GM19372 (cell line): Measurements from ENCODE around the gene TCTA.
"Not testable (repeated sequence)": the region's sequence is repeated elsewhere in the genome, so short reads cannot be mapped to it uniquely, and the experiment has no call there.

ENCODE experiments used
- ATAC-seq: cut with Tn5 transposase; IDR thresholded peaks from one replicate; pipeline ENCODE4 v1.9.1; 2021; ENCODE audit warnings: mild to moderate bottlenecking, low read depth, moderate library complexity; ENCODE audit not compliant: unreplicated experiment

Gene TCTA, protein sequence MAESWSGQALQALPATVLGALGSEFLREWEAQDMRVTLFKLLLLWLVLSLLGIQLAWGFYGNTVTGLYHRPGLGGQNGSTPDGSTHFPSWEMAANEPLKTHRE

DNA sequence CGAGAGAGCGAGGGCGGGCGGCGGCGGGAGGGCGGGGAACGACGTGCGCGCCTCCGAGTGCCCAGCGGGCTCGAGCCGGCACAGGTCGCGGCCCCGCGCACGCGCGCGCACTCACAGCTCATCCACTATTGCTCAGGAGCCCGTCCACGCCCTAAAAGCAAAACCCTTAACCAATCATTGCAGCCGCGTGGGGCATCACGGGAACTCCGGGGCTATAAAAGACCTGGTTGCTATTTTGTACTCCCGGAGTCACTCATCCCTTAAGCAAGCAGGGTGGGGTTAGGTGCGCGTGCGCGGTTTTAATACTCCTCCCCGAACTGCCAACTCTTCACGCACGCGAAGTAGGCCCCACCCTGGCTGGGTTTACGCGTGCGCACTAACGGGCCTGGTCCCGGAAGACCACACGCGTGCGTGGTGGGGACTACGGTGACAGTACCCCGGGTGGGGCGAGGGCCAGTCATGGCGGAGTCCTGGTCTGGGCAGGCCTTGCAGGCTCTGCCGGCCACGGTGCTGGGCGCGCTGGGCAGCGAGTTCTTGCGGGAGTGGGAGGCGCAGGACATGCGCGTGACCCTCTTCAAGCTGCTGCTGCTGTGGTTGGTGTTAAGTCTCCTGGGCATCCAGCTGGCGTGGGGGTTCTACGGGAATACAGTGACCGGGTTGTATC lies at the start of gene TCTA, which contains the start of gene RHOA:
Gene TCTA (plus strand): TSS at position 456 of the 664 bp plus-strand sequence. CDS start 4 bp downstream, at position 460.
Gene RHOA (minus strand): TSS at position 9 of the 664 bp plus-strand sequence. CDS start 36,387 bp downstream, outside the sequence.
- ATAC-seq: peak; percentile 75

GRCh38 chr3:49362561-49362960 lies 49.7 kb upstream of the TCTA start:
- no peak for ATAC-seq

GRCh38 chr3:49370585-49371290 lies 41.5 kb upstream of the TCTA start:
- no peak for ATAC-seq

DNA sequence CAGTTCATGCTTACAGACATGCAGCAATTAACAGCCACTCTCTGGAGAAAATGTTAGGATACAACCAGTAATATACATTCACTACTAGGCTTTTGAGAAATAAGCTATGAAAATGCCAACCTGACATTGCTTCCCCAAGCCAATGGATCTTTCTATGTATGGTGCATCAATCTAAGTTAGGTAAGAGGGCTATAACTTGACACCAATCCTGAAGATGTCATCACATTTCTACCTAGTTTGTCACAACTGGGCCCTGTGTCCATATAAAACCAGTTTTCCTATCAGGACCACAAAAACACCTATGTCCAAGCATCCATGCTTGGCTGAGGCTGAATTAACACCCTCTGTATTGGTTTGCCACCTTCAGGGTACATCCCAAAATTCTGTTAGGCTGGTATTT lies 40.3 kb upstream of the TCTA start:
- no peak for ATAC-seq

DNA sequence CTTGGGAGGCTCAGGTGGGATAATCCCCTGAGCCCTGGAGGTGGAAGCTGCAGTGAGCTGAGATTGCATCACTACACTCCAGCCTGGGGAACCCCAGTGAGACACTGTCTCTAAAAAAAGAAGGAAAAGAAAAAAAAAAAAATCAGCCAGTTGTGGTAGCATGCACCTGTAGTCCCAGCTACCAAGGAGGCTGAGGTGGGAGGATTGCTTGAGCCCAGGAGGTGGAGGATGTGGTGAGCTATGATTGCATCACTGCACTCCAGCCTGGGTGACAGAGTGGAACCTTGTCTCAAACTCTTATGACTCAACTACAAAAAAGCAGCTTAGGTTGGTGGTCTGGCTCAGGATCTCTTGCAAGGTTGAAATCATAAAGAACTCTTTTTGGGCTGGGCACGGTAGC lies 34.7 kb upstream of the TCTA start:
- no peak for ATAC-seq

- no peak for ATAC-seq
Measured at GRCh38 chr3:49378249-49378895, 33.9 kb upstream of the TCTA start.

DNA sequence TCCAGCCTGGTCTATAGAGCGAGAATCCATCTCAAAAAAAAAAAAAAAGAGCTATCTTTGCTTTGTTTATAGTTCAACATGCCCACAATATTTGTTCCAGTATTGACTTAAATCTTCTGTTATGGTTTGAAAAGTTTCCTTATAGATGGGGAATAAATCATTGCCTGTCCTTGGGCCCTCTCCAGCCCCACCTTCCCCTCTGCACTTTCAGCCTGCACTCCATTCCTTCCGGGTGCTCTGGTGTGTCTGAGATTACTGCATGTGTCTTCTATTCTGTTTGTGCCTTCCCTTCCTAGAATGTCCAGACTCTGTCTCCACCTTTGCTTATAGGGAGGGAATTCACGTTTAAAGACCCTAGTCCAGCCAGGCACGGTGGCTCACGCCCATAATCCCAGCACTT lies 28.8 kb upstream of the TCTA start:
- ATAC-seq: no peak

DNA sequence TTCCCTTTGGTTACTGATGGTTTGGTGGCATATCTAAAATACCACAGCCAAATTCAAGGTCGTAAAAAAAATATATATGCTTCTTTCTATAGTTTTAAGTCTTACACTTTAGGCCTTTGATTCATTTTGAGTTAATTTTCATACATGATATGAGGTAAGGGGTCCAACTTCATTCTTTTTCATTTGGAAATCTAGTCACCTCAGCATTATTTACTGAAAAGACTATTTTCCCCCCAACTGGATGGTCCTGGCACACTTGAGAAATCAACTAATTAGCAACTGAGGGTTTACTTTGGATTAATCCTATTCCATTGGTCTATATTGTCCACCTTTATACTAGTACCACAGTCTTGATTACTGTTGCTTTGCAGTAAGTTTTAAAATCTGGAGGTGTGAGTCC lies 26.6 kb upstream of the TCTA start:
- ATAC-seq: no peak

DNA sequence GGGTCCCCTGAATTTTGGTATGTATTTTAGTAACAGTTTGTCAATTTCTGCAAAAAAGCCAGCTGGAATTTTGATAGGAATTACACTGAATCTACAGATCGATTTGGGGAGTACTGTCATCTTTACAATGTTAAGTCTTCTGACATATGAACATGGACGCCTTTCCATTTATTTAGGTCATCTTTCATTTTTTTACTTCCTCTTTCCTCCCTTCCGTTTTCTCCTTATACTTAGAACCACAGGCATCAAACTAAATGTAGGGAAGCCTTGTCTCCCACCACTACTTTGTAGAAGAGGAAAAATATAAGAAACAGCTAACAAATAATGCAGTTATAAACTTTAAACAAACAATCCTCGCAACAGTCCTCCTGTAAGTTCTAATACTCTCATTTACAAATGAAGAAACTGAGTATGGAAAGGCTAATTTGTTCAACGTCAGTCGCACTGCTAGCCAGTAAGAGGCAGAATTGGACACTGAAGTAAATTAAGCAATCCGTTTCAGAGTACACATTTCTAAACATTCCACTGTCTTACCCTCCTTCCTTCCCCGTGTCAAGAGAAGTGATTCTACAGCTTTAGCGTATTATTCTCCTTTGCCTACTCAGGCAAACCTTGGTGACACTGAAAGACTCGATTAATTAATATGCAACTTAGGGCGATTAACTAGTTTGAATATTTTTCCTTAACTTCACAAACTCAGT lies 26.0 kb upstream of the TCTA start:
- ATAC-seq: no peak

DNA sequence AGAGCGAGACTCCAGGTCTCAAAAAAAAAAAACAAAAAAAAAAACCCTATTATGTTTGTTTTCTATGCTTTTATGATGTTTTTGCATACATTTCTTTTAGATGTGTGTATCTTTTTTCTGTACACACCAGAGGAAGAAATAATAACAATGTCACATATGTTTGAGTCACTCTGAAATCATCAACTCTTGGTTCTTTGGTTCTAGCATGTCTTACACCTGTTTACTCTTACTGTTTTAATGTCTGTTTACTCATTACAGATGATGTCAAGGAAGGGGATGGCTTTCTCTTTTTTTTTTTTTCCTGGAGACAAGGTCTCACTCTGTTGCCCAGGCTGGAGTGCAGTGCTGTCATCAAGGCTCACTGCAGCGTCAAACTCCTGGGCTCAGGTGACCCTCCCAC lies 24.5 kb upstream of the TCTA start:
- no peak for ATAC-seq

DNA sequence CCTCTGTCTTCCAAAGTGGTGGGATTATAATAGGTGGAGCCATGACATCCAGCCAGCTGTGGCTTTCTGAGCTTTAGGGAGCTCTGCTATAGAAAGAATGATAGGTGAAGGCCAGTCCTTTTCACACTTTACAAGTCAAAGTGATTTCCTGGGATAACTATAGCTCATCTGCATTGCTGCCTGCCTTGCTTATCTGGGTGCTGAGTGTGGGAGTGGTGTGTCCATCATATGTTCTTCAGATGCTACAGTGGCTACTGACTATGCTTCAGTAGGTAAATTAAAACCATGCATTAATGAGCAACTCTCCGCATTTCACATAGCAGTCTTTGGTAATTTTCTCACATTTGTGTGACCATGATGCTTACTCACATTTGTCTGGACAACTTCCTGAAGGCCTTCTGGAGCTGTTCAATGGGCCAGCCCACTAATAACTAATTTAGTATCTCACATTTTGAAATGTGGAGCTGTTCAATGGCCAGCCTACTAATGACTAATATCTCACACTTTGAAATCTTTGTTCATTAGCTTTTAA lies 23.9 kb upstream of the TCTA start:
- ATAC-seq: no peak

DNA sequence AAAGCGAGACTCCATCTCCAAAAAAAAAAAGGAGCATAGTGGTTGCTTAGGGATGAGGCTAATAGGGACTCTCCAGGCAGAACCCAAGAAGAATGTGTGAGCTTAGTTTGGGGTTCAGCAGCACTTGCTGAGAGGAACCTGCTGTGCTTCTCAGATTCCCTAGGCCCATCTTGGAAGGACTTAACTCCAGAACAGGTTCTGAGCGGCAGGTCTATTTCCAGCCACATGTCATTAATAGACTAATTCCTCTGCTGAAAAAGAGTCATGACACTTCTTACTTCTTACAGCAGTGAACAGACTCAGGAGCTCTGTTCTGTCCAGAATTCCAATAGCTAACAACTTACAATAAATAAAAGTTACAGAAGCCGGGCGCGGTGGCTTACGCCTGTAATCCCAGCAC lies 22.9 kb upstream of the TCTA start:
- no peak for ATAC-seq

- ATAC-seq: not testable (repeated sequence)
Measured at GRCh38 chr3:49391310-49391709, 20.9 kb upstream of the TCTA start.

DNA sequence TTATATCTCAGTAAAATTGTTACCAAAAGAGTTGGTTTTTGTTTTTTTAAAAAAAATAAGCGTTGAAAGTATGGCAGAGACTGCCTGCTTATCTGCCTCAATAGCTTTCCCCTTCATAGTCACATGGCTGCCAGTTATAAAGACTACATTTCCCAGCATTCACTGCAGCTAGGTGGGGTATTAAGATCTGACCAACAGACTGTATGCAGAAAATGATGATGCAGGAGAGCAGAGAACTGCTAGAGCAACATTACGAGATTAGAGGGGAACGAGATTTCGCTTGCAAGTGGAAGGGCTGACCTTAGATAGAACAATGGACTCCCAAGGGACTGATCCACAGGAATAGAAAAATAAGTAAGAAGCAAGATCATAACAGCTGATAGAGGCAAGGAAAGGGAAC lies 14.8 kb upstream of the TCTA start:
- ATAC-seq: no peak

DNA sequence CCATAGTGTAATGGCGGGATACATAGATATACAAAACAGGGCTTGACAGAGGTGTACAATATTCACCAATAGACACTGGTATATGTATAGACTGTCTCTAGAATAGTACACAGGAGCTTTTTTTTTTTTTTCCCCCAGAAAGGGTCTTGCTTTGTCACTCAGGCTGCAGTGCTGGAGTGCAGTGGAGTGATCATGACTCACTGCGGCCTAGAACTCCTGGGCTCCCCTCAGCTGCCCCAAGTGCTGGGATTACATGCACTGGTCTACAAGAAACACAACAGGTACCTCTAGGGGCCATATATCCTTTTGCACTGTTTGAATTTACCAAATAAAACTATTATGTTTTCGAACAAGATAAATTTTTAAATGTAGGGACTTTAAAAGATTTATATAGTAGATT lies 12.8 kb upstream of the TCTA start:
- no peak for ATAC-seq

GRCh38 chr3:49401766-49402165 lies 10.5 kb upstream of the TCTA start:
- no peak for ATAC-seq

DNA sequence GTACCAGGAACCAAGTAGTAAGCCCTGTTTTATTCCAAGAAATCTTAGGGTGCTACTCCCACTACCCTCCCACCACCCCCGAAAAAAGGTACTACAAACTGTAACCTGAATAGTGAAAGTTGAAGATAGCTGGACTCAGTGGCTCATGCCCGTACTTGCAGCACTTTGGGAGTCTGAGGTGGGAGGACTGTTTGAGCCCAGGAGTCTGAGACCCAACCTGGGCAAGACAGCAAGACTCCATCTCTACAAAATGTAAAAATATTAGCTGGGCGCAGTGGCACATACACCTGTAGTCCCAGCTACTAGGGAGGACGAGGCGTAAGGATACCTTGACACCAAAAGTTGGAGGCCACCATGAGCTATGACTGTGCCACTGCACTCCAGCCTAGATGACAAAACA lies 8.3 kb upstream of the TCTA start:
- ATAC-seq: no peak

DNA sequence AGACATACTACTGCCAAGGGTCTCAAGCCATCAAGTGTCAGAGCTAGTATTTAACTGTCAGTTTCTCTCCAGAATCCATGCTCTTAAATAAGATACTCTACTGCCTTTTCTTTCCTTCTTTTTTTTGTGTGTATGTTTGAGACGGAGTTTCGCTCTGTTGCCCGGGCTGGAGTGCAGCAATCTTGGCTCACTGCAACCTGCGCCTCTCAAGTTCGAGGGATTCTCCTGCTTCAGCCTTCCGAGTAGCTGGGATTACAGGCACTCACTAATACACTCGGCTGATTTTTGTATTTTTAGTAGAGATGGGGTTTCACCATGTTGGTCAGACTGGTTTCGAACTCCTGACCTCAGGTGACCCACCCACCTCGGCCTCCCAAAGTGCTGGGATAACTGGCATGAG lies 6.7 kb upstream of the TCTA start:
- not testable (repeated sequence) for ATAC-seq

DNA sequence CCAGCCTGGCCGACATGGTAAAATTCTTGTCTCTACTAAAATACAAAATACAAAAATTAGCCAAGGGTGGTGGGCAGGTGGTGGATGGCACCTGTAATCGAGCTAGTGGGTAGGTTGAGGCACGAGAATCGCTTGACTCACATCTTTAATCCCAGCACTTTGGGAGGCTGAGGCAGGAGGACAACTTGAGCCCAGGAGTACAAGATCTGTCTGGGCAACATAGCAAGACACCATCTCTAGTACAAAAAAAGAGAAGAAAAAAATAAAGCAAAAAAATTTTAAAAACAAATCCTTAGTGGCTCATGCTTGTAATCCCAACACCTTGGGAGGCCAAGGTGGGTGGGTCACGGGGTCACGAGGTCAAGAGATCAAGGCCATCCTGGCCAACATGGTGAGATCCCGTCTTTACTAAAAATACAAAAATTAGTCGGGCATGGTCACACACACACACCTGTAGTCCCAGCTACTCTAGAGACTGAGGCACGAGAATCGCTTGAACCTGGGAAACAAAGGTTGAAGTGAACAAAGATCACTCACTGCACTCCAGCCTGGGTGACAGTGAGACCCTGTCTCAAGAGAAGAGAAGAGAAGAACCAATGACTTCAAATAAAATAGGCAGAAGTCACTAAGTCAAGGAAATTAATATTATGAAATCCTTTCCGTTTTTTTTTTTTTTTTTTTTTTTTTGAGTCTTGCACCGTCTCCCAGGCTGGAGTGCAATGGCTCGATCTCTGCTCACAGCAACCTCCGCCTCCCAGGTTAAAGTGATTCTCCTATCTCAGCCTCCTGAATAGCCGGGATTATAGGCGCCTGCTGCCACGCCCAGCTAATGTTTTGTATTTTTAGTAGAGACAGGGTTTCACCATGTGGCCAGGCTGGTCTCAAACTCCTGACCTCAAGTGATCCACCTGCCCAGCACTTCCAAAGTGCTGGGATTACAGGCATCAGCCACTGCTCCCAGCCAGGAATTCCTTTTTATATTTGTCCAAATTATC lies 5.4 kb upstream of the TCTA start:
- no peak for ATAC-seq
